ENCODE results near the gene C5orf22. TPM values are rescaled to one million over a fixed set of nuclear protein-coding genes. Genes with fewer than 3 reads are reported as not detected.
"Not testable (repeated sequence)": the region's sequence is repeated elsewhere in the genome, so short reads cannot be mapped to it uniquely, and the experiment has no call there.

The C5orf22 gene
- total and polyA plus RNA-seq, 5 donors: 11.1 to 19.5 (median 16.4) TPM

DNA sequence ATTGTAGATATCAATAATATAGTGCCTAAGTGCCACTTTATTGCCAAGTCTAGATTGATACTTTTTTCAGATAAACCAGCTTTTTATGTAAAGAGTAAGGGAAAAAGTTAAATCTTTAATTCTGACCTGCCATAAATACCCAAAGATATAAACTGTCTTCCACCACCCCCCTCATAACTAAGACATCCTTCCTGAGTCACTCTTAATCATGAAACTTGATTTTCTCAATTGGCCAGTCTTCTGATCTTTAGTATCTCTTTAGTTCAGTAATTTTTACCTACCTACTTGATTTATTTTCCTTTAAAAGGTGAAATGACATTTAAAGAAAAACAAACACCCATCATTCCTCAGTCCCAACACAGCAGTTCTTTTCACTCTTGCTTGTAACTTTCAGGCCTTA is 21.8 kb downstream of the C5orf22 start:
- Histone ChIP-seq H3K4me3 (ENCODE audit: low read length) (no peak overlapping the region), H3K9me3 (ENCODE audit: control insufficient read depth, low read length) (no peaks in the 10 kb centered on the region), H3K27ac (ENCODE audit: low read length) (no peak overlapping the region), H3K27me3 (ENCODE audit: control insufficient read depth, insufficient read depth) (no peaks in the 10 kb centered on the region), H3K4me1 (ENCODE audit: control insufficient read depth, insufficient read depth, low read length) (no peaks in the 10 kb centered on the region)
- intact Hi-C loops (cut with DNase I): no loop called here
- ATAC-seq (no peak), DNase-seq (no peak)

GRCh38 chr5:31554552-31554951 is 22.5 kb downstream of the C5orf22 start:
- 99% methylated on average over 1 of the region's 1 CpG for WGBS
- Histone ChIP-seq H3K27me3 (ENCODE audit: control insufficient read depth, insufficient read depth) (no peaks in the 10 kb centered on the region), H3K4me1 (ENCODE audit: control insufficient read depth, insufficient read depth, low read length) (no peaks in the 10 kb centered on the region), H3K4me3 (ENCODE audit: low read length) (no peak overlapping the region), H3K27ac (ENCODE audit: low read length) (no peak overlapping the region), H3K9me3 (ENCODE audit: control insufficient read depth, low read length) (no peaks in the 10 kb centered on the region)
- DNase-seq (no peak), ATAC-seq (no peak)
- intact Hi-C loops (cut with DNase I): no loop called here

DNA sequence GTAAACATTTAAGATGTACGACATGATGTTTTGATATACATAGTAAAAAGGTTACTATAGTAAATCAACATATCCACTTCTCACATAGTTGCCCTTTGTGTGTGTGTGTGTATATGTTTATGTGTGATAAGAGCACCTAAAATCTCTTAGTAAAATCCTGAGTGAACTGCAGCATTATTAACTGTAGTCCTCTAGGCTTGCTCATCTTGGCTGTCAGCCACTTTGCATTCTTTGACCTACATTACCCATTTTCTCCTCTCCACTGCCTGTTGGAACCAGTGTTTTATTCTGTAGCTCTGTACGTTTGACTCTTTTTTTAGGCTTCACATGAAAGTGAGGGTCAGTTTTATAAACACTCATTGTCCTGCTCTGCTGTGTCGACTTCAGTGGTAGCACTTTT is 24.4 kb downstream of the C5orf22 start:
- DNase-seq: no peak
- ATAC-seq: no peak
- H3K27me3 ChIP-seq (ENCODE audit: control insufficient read depth, insufficient read depth): no peaks in the 10 kb centered on the region
- H3K4me3 ChIP-seq (ENCODE audit: low read length): no peak overlapping the region
- 92% methylated on average over 3 of the region's 3 CpGs for WGBS
- intact Hi-C loops (cut with DNase I): no loop called here
- no peak overlapping the region for H3K27ac ChIP-seq (ENCODE audit: low read length)
- no peaks in the 10 kb centered on the region for H3K9me3 ChIP-seq (ENCODE audit: control insufficient read depth, low read length)
- no peaks in the 10 kb centered on the region for H3K4me1 ChIP-seq (ENCODE audit: control insufficient read depth, insufficient read depth, low read length)

DNA sequence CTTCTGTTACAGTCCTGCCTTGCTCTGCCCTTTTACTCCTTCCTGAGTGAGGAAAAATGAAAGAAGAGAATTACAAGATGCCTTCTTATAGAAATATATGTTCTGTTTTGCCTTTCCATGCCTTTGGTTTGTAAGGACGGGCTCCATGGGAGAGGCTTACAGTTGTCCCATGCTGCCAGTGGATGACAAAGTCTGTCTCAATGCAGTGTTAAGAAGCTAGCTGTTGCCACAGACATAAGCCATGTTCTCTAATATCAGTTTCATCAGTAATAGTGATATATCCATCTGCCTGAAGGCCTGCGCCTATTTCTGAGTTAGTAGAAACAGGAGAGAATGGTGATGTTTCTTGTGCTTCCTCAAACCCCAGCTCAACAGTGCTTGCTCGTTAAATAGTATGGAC is 27.8 kb downstream of the C5orf22 start:
- intact Hi-C loops (cut with DNase I): loop anchor here in 1 of 4 donors (10.0 kb wide), 1 partner anchor 525 kb away; no protein-coding TSS in a partner anchor
- 97% methylated on average over 3 of the region's 3 CpGs for WGBS
- DNase-seq (no peak), ATAC-seq (no peak)
- no peak overlapping the region for H3K4me3 ChIP-seq (ENCODE audit: low read length)
- no peaks in the 10 kb centered on the region for H3K27me3 ChIP-seq (ENCODE audit: control insufficient read depth, insufficient read depth)
- H3K4me1 ChIP-seq (ENCODE audit: control insufficient read depth, insufficient read depth, low read length): no peaks in the 10 kb centered on the region
- no peak overlapping the region for H3K27ac ChIP-seq (ENCODE audit: low read length)
- H3K9me3 ChIP-seq (ENCODE audit: control insufficient read depth, low read length): no peaks in the 10 kb centered on the region

- no peak for DNase-seq
- Histone ChIP-seq H3K27me3 (ENCODE audit: control insufficient read depth, insufficient read depth) (no peaks in the 10 kb centered on the region), H3K27ac (ENCODE audit: low read length) (no peak overlapping the region), H3K4me3 (ENCODE audit: low read length) (no peak overlapping the region), H3K9me3 (ENCODE audit: control insufficient read depth, low read length) (no peaks in the 10 kb centered on the region), H3K4me1 (ENCODE audit: control insufficient read depth, insufficient read depth, low read length) (no peaks in the 10 kb centered on the region)
- 53% methylated on average over 1 of the region's 1 CpG for WGBS
- no peak for ATAC-seq
- intact Hi-C loops (cut with DNase I): loop anchor here in 1 of 4 donors (10.0 kb wide), 1 partner anchor 523 kb away; no protein-coding TSS in a partner anchor
Measured at GRCh38 chr5:31561946-31562345, 29.8 kb downstream of the C5orf22 start.

GRCh38 chr5:31563216-31563615 is 31.1 kb downstream of the C5orf22 start:
- DNase-seq (no peak), ATAC-seq (peak in 1 of 2 donors; percentile 45)
- Histone ChIP-seq H3K9me3 (ENCODE audit: control insufficient read depth, low read length) (no peaks in the 10 kb centered on the region), H3K4me1 (ENCODE audit: control insufficient read depth, insufficient read depth, low read length) (no peaks in the 10 kb centered on the region), H3K27ac (ENCODE audit: low read length) (no peak overlapping the region), H3K27me3 (ENCODE audit: control insufficient read depth, insufficient read depth) (no peaks in the 10 kb centered on the region), H3K4me3 (ENCODE audit: low read length) (no peak overlapping the region)
- intact Hi-C loops (cut with DNase I): loop anchor here in 1 of 4 donors (10.0 kb wide), 1 partner anchor 522 kb away; no protein-coding TSS in a partner anchor
- WGBS: 37% methylated on average over 4 of the region's 4 CpGs

GRCh38 chr5:31566362-31566761 is 34.3 kb downstream of the C5orf22 start:
- not testable (repeated sequence) for H3K27ac ChIP-seq (ENCODE audit: low read length); DNase-seq; H3K4me3 ChIP-seq (ENCODE audit: low read length); H3K9me3 ChIP-seq (ENCODE audit: control insufficient read depth, low read length); H3K4me1 ChIP-seq (ENCODE audit: control insufficient read depth, insufficient read depth, low read length); H3K27me3 ChIP-seq (ENCODE audit: control insufficient read depth, insufficient read depth); ATAC-seq
- WGBS: 80% methylated on average over 3 of the region's 3 CpGs
- intact Hi-C loops (cut with DNase I): loop anchor here in 1 of 4 donors (10.0 kb wide), 1 partner anchor 518 kb away; no protein-coding TSS in a partner anchor

DNA sequence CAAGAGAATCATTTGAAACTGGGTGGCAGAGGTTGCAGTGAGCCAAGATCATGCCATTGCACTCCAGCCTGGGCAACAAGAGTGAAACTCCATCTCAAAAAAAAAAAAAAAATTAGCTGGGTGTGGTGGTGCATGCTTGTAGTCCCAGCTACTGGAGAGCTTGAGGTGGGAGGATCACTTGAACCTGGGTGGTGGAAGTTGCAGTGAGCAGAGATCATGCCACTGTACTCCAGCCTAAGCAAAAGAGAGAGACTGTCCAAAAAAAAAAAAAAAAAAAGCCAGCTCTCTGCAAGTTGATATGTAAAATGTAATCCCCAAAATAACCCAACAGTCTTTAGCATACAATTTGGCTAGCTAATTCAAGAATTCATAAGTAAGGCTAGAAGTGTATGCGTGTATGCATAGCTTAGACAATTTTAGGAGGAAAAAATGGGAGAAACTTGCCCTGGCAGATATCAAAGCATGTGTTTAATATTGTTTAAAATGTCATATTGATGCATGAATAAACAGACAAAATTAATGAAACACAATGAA is 36.3 kb downstream of the C5orf22 start:
- DNase-seq (no peak), ATAC-seq (no peak)
- intact Hi-C loops (cut with DNase I): loop anchor here in 1 of 4 donors (10.0 kb wide), 1 partner anchor 516 kb away; no protein-coding TSS in a partner anchor
- Histone ChIP-seq H3K27me3 (ENCODE audit: control insufficient read depth, insufficient read depth) (no peaks in the 10 kb centered on the region), H3K9me3 (ENCODE audit: control insufficient read depth, low read length) (no peaks in the 10 kb centered on the region), H3K27ac (ENCODE audit: low read length) (no peak overlapping the region), H3K4me1 (ENCODE audit: control insufficient read depth, insufficient read depth, low read length) (no peaks in the 10 kb centered on the region), H3K4me3 (ENCODE audit: low read length) (no peak overlapping the region)
- WGBS: 95% methylated on average over 1 of the region's 1 CpG

GRCh38 chr5:31569068-31569467 is 37.0 kb downstream of the C5orf22 start:
- Histone ChIP-seq H3K9me3 (ENCODE audit: control insufficient read depth, low read length) (no peaks in the 10 kb centered on the region), H3K27ac (ENCODE audit: low read length) (no peak overlapping the region), H3K27me3 (ENCODE audit: control insufficient read depth, insufficient read depth) (no peaks in the 10 kb centered on the region), H3K4me1 (ENCODE audit: control insufficient read depth, insufficient read depth, low read length) (no peaks in the 10 kb centered on the region), H3K4me3 (ENCODE audit: low read length) (no peak overlapping the region)
- intact Hi-C loops (cut with DNase I): loop anchor here in 1 of 4 donors (10.0 kb wide), 1 partner anchor 516 kb away; no protein-coding TSS in a partner anchor
- DNase-seq (no peak), ATAC-seq (no peak)

DNA sequence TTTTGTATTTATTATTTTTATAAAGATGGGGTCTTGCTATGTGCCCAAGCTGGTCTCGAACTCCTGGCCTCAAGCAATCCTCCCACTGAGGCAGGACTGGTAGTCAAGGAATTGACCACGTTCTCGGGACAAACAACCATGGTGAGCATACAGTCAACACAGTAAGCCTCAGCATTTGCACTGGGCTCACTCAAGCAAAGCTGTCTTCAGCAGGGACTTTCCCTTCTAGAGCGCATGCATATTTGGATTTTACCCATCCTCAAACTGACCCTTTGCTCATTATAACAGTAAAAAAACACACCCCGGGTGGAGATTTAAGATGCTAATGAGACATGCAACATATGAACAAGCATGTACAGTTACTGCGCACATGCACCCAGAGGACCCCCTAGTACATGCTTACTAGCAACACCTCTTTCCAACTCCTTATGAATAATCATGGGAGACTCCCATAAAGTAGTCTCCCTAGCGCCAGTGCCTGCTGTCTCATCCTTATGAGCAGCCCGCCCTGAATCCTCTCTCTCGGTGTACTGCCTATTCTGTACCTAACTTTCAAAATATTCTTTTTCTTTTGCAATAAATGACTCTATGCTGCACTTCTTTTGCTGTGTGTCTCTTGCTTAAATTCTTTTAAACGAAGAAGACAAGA is 41.5 kb downstream of the C5orf22 start:
- Histone ChIP-seq H3K27me3 (ENCODE audit: control insufficient read depth, insufficient read depth) (no peaks in the 10 kb centered on the region), H3K4me3 (ENCODE audit: low read length) (no peak overlapping the region), H3K9me3 (ENCODE audit: control insufficient read depth, low read length) (no peaks in the 10 kb centered on the region), H3K27ac (ENCODE audit: low read length) (no peak overlapping the region), H3K4me1 (ENCODE audit: control insufficient read depth, insufficient read depth, low read length) (no peaks in the 10 kb centered on the region)
- intact Hi-C loops (cut with DNase I): loop anchor here in 1 of 4 donors (10.0 kb wide), 1 partner anchor 511 kb away; no protein-coding TSS in a partner anchor
- ATAC-seq: no peak
- no peak for DNase-seq
- 93% methylated on average over 10 of the region's 10 CpGs for WGBS

DNA sequence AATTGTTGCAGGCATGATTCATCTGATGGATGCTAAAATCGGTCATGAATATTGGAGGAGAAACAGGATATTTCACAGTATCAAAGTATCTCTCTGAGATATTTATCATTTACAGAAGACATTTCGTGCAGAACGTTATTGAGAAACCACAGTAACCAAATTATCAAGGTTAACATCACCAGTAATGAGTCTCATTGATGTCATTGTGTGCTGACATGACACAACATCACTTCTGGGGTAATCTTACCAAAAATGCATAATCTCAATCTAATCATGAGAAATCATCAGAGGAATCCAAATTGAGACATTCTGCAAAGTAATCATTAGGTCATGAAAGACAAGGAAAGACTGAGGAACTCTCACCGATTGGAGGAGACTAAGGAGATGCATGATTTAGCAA is 42.7 kb downstream of the C5orf22 start:
- no peaks in the 10 kb centered on the region for H3K4me1 ChIP-seq (ENCODE audit: control insufficient read depth, insufficient read depth, low read length)
- H3K9me3 ChIP-seq (ENCODE audit: control insufficient read depth, low read length): no peaks in the 10 kb centered on the region
- intact Hi-C loops (cut with DNase I): loop anchor here in 1 of 4 donors (10.0 kb wide), 1 partner anchor 510 kb away; no protein-coding TSS in a partner anchor
- no peak overlapping the region for H3K27ac ChIP-seq (ENCODE audit: low read length)
- DNase-seq (no peak), ATAC-seq (no peak)
- H3K4me3 ChIP-seq (ENCODE audit: low read length): no peak overlapping the region
- WGBS: 82% methylated on average over 4 of the region's 4 CpGs
- H3K27me3 ChIP-seq (ENCODE audit: control insufficient read depth, insufficient read depth): no peaks in the 10 kb centered on the region
